Hematopoietic multipotent progenitor cell treated with erythropoietin and hydrocortisone succinate and interleukin-3 and kit ligand, for 8 days (in vitro differentiated cells): ENCODE results near the gene TTLL11.
"Not testable (repeated sequence)": the region's sequence is repeated elsewhere in the genome, so short reads cannot be mapped to it uniquely, and the experiment has no call there.

Experiments used
- DNase-seq: peaks from one replicate; pipeline ENCODE4 v3.0.0-alpha.2; 2015

Gene TTLL11

GRCh38 chr9:121998513-121999049 lies 94.5 kb downstream of the TTLL11 start:
- no peak for DNase-seq

- no peak for DNase-seq
Observed at GRCh38 chr9:121997791-121998190, 95.3 kb downstream of the TTLL11 start.

- DNase-seq: no peak
Observed at GRCh38 chr9:121996783-121997182, 96.3 kb downstream of the TTLL11 start.

DNA sequence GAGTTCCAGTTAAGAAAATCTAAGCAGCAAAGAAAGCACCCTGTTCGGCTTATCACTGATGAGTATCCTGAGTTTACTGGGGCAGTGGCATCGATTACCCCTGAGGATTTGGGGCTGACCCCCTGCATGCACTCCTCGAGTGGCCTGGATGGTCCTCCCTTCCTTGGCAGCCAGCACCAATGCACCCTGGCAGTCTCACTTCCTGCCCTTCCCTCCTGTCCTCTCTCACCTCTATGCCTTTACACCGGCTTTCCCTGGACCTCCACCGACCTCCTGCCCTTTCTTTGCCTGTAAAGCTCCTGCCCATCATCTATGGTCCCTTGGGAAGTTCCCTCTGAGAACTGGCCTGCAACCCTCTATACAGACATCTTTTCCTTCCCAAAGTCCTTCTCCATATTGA lies 97.1 kb downstream of the TTLL11 start:
- no peak for DNase-seq

- peak; percentile 86 for DNase-seq
Observed at GRCh38 chr9:121992571-121993212, 100.4 kb downstream of the TTLL11 start.

DNA sequence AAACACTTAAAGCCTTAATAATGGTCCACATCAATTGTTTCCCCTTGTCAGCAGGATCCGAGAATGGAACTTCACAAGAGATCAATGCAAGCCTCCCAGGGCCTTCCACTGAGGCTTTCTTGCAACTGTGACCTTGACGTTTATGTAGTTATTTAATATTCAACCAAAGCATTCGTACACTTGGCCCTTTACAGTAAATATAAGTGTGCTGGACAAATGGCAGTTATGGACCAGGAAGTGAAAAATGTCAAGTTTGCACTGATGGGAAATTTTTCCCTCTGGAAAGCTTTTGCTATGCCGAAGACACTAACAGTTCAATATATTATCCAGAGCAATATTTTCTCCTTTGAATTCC lies 101.8 kb downstream of the TTLL11 start:
- no peak for DNase-seq

- DNase-seq: peak; percentile 39
Observed at GRCh38 chr9:121990600-121991306, 102.4 kb downstream of the TTLL11 start.

GRCh38 chr9:121989010-121989409 lies 104.1 kb downstream of the TTLL11 start:
- no peak for DNase-seq

GRCh38 chr9:121987314-121987713 lies 105.8 kb downstream of the TTLL11 start:
- DNase-seq: no peak

GRCh38 chr9:121985792-121986494 lies 107.2 kb downstream of the TTLL11 start:
- DNase-seq: no peak

GRCh38 chr9:121984726-121985402 lies 108.2 kb downstream of the TTLL11 start:
- no peak for DNase-seq

DNA sequence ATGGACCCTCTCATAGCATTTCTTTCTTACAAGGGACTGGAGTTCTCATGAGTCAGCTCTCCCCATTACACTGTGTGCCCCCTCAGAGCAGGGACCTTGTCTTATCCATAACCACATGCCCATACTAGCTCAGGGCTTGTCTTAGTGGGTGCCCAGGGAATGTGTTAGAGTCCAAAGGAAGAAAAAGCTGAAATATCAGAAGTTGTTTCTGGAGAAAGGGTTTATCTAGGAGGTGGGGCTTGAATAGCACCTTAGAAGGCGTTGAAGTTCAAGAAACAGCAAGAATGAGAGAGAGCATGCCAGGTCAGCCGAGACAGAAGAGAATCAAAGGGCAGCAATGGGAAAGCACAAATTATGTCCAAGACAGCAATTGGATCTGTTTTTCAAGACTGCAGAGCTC lies 109.4 kb downstream of the TTLL11 start:
- no peak for DNase-seq

DNA sequence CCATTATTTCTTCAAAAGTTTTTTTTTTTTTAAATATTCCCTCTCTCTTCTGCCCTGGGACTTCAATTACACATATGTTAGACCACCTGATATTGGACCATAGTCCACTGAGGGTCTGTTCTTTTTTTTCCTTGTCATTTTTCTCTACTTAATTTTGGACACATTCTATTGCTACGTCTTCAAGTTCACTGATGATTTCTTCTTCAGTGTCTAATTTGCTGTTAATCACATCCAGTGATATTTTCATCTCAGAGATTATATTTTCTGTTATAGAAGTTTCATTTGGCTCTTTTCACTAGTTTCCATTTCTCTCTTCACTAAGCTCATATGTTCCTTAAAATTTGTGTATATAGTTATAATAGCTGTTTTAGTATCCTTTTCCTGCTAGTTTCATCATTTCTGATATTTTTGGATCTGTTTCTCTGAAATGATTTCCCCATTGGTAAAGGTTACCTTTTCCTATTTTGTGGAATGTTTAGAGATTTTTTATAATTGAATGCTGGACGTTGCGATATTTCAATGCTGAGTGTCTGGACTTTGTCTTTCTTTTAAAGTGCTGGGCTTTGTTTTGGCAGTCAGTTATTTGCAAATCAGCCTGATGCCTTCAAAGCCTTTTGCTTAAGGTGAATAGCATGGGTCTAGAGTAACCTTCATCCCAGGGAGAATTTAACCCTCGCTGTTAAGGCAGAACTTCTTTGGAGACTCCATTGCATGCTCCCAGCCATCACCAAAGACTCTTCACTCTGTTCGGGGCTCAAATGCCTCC lies 111.8 kb downstream of the TTLL11 start:
- no peak for DNase-seq

- not testable (repeated sequence) for DNase-seq
Observed at GRCh38 chr9:121980665-121981064, 112.4 kb downstream of the TTLL11 start.

DNA sequence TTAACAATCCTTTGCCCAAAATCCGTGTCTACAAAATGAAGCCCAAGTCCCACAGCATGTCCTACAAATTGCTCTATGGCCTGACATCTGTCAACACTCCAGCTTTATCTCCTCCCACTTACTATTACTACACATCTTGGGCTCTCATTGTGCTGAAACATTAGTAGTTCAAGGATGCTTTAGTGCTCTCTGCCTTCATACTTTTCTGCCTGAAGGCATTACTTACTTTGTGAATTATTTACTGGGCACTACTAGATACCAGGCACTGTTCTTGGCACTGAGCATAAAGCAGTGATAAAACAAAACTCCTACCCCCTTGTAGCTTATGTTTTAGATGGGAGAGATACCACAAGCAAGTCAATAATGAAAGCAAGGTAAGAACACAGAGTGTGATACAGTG lies 113.4 kb downstream of the TTLL11 start:
- no peak for DNase-seq

DNA sequence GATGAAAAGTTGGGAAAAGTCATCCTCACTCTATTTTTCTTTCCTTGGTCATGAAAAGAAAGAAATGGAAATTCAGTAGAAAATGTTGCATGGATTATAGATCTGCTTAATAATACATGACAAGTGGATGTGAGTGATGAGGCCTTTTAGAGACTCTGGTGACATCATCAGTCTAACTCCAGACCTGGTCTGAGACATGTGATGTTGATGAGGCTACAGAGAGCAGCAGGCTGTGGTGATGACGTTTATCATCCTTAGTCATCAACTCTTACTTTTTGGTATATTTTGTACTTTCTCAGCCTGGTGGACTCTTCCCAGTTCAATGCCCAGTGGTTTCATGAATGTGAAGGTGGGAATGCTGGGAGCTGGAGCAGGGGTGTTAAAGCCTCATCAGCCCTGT lies 116.4 kb downstream of the TTLL11 start:
- no peak for DNase-seq

DNA sequence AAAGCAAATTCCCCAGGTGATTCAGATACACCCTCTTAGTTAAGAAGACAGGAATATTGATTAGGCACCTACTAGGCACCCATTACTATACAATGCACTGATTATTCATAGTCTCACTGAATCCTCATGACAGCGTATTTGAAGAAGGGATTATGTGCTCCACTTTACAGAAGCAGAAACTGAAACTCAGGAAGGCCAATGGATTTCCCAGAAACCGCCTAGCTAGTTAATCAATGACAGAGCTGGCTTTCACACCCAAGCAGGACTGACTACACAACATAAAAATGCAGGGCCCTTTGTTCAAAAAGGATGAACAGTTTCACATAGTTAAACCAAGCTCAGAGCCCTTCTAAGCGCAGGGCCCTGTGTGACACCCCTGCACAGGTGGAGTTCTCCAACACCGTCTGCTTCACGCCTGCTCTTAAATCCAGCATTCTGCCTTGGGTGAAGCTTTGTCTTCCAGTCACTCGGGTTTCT lies 117.3 kb downstream of the TTLL11 start:
- no peak for DNase-seq

GRCh38 chr9:121974421-121974820 lies 118.7 kb downstream of the TTLL11 start:
- DNase-seq: no peak

DNA sequence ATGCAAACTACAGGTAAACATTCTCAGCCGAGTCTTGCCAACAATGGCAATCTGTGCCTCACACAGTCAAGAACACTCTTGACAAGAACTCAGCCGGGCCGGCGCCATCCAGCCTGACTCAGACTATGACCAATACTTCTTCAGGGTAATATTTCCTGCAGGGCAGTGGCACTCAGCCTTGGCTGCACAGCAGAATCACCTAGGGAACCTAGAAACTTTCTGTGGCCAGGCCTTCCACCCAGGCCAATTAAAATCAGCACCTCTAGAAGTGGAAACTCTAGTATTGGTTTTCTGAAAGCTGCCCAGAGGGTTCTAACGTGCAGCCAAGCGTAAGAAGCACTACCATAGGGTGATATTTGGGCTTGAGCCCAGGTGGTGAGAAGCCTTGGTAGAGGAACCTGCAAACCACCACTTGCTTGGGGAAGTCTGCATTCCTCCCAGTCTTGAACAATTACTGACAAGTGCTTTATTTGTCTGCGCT lies 120.6 kb downstream of the TTLL11 start:
- no peak for DNase-seq

- no peak for DNase-seq
Observed at GRCh38 chr9:121968056-121968455, 125.1 kb downstream of the TTLL11 start.

GRCh38 chr9:121966706-121967105 lies 126.4 kb downstream of the TTLL11 start:
- DNase-seq: no peak

- no peak for DNase-seq
Observed at GRCh38 chr9:121963528-121963995, 129.5 kb downstream of the TTLL11 start.
